Activated CD4-positive, CD25-positive, alpha-beta regulatory T cell treated with anti-CD3 and anti-CD28 coated beads, Interleukin-2, amount 50 U/mL, for 16 hours (primary cell): ENCODE results near the gene CABLES2.

Source experiments
- DNase-seq: peaks from one replicate; pipeline ENCODE4 v3.0.0-alpha.2; 2020; ENCODE audit warnings: low read depth, low spot score

Gene CABLES2

GRCh38 chr20:62407221-62407992, at the start of gene CABLES2:
CABLES2 (minus strand) TSS chr20:62407285; CDS start chr20:62407276, 9 bp downstream.
- DNase-seq, result peak; percentile 83

- DNase-seq, result no peak
Measured at GRCh38 chr20:62455929-62456328, 48.8 kb upstream of the CABLES2 start.

GRCh38 chr20:62454904-62455636, 48.0 kb upstream of the CABLES2 start:
- no peak for DNase-seq

- no peak for DNase-seq
Measured at GRCh38 chr20:62453186-62453808, 46.2 kb upstream of the CABLES2 start.

- no peak for DNase-seq
Measured at GRCh38 chr20:62452475-62453095, 45.5 kb upstream of the CABLES2 start.

GRCh38 chr20:62451970-62452369, 44.9 kb upstream of the CABLES2 start:
- no peak for DNase-seq

GRCh38 chr20:62451156-62451767, 44.2 kb upstream of the CABLES2 start:
- no peak for DNase-seq

GRCh38 chr20:62449951-62450691, 43.0 kb upstream of the CABLES2 start:
- DNase-seq, result no peak

- no peak for DNase-seq
Measured at GRCh38 chr20:62448788-62449187, 41.7 kb upstream of the CABLES2 start.

- DNase-seq, result no peak
Measured at GRCh38 chr20:62448038-62448437, 41.0 kb upstream of the CABLES2 start.

GRCh38 chr20:62446888-62447869, 40.1 kb upstream of the CABLES2 start:
- no peak for DNase-seq

- no peak for DNase-seq
Measured at GRCh38 chr20:62446481-62446880, 39.4 kb upstream of the CABLES2 start.

- DNase-seq, result no peak
Measured at GRCh38 chr20:62445553-62446340, 38.7 kb upstream of the CABLES2 start.

- DNase-seq, result no peak
Measured at GRCh38 chr20:62444286-62444685, 37.2 kb upstream of the CABLES2 start.

- DNase-seq, result no peak
Measured at GRCh38 chr20:62441987-62442539, 35.0 kb upstream of the CABLES2 start.

- DNase-seq, result no peak
Measured at GRCh38 chr20:62439218-62439617, 32.1 kb upstream of the CABLES2 start.

GRCh38 chr20:62437927-62438326, 30.8 kb upstream of the CABLES2 start:
- no peak for DNase-seq

GRCh38 chr20:62437496-62437895, 30.4 kb upstream of the CABLES2 start:
- no peak for DNase-seq

- DNase-seq, result no peak
Measured at GRCh38 chr20:62436692-62437091, 29.6 kb upstream of the CABLES2 start.
